HepG2 (cell line): Measurements from ENCODE around the gene AMOTL2.

Experiments
- ESRRA ChIP-seq: sonication (generic); formaldehyde crosslinking; IDR thresholded peaks from 2 replicates; pipeline ENCODE4 v1.5.1; 2020; ENCODE audit warnings: mild to moderate bottlenecking, low read depth, missing genetic modification reagents
- FOXK1 ChIP-seq: sonication (generic); formaldehyde crosslinking; IDR thresholded peaks from 2 replicates; pipeline ENCODE4 v1.4.0; 2020; ENCODE audit warnings: low read depth, missing genetic modification reagents, borderline replicate concordance
- RFX5 ChIP-seq: IDR thresholded peaks from 2 replicates; pipeline ENCODE4 v1.6.1; 2011; ENCODE audit warnings: low read depth, low read length, improper control_type of control experiment
- TF ChIP-seq, protein P1 (sequence below): sonication (generic); formaldehyde crosslinking; IDR thresholded peaks from 2 replicates; pipeline ENCODE4 v1.5.1; 2020; ENCODE audit warnings: mild to moderate bottlenecking, missing genetic modification reagents, moderate library complexity

DNA sequence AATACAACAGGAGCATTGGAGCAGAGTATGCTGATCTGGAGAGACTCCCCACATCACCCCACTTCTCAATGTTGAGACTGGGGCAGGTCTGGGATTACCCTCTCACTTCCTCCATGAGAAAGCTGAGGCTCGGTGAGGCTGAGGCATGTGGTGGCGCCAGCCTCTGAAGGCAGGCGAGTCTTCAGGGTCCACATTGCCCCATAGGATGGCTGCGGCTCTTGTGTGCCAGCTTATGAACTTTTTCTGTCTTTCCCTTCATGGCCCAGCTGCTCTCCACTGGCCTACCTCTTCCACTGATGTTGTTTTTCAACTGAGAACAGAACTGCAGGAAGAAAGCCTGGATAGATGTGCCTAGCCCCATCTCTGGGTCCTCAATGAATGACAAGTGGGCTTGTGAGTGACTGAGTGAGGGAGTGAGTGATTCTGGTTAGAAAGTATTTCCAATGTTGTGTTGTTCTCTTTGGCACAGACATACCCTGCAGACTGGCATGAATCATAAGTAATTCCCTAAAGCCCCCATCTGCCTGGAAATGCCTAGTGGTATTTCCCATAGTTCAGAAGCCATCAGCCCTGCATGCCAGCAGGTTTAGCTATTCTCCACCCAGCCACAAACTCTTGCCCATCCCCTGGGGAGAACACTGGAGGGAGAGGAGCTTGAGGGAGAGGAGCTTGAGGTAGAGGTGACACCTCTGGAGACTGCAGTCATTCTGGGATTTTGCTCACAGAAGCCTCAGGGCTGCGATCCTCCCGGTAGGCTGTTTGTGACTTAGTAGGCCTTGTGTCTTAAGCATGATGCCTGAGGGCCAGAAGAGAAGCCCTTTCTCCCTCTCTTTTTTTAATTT is 56.9 kb downstream of the AMOTL2 start:
- TF ChIP-seq FOXK1 (no peak), RFX5 (no peak), ESRRA (no peak)
- TF ChIP-seq, protein P1, sequence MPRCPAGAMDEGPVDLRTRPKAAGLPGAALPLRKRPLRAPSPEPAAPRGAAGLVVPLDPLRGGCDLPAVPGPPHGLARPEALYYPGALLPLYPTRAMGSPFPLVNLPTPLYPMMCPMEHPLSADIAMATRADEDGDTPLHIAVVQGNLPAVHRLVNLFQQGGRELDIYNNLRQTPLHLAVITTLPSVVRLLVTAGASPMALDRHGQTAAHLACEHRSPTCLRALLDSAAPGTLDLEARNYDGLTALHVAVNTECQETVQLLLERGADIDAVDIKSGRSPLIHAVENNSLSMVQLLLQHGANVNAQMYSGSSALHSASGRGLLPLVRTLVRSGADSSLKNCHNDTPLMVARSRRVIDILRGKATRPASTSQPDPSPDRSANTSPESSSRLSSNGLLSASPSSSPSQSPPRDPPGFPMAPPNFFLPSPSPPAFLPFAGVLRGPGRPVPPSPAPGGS (CRISPR knock-in tag) = no peak
